SIG-M5 treated with dmso at 0.1 percent for 504 hours (cell line): ENCODE measurements around the gene KISS1R.

Experiments
- DNase-seq: peaks from one replicate; lab custom pipeline; 2025; ENCODE audit not compliant: unreplicated experiment; lab: John Stamatoyannopoulos, UW

KISS1R gene

DNA sequence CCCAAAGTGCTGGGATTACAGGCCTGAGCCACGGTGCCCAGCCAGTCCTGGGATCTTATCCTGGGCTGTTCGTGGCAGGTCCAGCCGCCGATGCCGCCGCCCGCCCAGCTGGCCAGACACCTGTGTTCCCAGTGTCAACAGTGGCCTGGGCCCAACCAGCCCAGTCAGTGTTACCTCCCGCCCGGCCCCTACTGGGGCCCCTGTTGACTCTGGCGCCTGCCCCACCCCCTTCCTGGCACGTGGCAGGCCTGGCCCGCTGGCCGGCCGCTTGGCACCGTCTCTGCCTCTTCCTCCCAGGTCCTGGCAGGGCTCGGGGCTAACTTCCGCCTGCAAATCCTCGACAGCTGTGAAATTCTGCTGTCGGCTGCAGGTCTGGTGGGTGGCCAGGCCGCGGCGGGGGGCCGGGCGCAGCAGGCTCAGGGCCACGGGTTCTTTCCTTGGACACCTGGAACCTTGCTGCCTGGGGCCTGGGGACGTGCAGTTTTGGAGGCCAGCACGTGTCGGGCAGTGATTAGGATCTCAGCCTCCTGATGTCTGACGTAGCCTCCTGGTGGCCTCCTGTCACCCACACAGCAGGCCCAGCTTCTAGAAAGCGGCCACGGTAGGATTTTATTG, 17.8 kb downstream of the KISS1R start:
- no peak for DNase-seq

DNA sequence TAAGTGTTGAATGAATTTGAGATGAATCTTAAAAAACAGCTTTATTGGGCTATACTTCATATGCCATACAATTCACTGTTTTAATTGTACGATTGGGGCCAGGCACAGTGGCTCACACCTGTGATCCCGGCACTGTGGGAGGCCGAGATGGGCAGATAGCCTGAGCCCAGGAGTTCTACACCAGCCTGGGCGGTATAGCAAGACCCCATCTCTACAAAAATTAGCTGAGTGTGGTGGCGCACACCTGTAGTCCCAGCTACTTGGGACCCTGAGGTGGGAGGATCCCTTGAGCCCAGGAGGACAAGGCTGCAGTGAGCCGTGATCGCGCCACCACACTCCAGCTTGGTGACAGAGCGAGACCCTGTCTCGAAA, 19.0 kb downstream of the KISS1R start:
- no peak for DNase-seq

DNA sequence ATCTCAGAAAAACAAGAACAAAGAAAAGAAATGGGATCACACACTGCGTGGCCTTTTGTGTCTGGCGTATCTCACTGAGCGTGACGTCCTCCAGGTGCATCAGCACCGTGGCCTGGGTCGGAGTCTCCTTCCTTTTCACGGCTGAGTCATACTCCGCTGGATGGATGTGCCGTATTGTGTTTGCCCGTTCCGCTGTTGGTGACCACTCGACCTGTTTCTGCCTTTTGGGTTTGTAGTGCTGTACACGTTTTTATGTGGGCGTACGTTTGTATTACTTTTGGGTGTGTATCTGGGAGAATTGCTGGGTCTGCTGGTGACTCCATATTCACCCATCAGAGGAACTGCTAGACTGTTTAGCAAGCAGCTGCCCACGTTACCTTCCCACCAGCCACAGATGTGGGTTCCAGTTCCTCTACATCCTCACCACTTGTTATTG, 20.1 kb downstream of the KISS1R start:
- peak; percentile 17 for DNase-seq

DNA sequence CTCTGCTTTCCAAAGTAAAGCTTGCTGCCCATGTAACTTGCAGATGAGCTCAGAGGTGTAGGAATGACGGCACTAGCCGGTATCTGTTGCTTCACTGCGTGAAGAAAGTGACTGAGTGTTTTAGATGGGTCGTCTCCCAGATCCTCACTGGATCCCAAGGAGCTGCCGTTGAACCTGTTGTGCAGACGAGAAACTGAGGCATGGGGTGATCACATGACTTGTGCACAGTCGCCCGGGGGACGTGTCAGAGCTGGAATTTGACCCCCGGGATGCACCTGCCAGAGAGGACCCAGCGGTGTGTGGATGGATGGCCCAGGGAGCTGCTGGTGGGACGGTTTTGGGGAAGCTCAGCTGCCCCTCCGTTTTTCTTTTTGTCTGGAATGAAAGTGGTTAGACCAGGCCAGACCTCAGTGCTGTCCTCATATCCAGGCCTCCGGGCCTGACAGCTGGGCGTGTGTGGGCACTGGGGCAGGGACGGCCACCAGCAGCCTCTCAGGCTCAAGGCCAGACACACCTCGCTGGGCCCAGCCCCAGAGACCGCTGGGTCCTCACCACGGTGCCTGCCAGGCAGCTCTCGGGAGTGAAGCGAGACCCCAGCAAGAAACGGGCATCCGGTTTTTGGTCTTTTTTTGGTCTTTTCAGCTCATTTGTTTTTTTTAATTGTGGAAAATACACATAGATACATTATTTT, 21.2 kb downstream of the KISS1R start:
- no peak for DNase-seq

DNA sequence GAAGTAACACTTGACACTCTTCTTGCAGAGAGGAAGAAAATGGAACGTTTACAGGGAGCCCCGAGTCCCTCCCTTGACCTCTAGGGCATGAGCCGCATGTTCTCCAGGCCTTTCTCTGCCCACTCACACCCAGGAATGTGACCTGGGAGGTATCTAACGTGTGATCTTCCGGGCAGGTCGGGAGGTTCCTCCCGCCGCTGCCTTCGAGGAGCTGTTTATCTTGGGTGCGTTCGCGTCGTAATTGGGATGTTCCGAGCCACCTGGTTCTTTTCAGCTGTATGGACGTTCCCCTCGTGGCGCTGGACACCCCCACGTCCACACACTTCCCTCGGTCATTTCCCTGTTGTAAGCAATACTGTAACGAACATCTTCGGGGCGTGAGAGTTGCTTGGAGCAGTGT, 22.3 kb downstream of the KISS1R start:
- DNase-seq, result no peak

DNA sequence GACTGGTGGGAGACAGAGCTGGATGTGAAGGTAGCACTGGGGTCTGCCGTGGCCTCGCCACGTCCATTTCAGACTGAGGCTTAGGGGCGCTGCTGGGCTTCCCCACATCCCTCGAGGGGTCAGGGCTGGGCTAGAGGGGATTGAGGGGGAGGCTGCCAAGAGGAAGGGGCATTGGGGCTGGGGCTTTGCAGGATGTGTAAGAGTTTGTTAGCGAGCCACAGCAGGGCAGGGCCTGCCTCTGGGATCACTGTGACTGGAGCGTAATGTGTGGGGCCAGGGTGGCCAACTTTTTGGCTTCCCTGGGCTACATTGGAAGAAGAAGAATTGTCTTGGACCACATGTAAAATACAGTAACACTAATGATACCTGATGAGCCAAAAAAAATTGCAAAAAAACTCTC, 22.8 kb downstream of the KISS1R start:
- no peak for DNase-seq

DNA sequence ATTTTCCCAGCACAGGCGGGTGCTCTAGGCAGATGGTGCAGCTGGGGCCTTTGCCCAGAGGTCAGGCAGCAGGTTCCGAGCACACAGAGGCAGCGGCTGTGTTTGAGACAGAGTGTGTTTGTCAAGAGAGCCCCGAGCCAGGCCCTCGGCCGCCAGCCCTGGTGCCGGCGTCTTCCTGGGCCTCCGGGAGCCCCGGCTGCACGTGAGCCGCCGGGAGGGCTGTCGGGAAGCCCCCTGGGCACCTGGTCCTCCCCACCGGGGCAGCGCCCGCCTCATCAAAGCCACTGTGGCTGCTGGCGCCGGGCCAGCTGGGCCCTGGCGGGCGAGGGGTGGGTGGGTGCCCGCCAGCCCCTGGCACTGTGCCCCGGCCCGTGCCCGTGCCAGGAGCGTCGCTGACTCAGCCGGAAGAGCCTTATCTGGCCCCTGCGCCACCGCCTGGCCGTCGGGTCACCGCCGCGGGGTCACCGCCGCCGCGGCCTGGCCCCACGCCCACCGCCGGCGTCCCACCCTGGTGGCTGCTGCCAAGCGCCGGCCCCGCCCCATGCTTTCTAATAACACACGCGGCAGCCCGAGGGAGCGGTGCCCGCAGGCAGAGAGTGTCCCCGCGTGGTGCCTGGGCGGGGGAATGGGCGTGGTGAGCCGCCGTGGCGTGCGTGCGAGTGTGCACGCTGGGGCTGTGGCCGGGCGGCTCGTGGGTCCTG, 23.6 kb downstream of the KISS1R start:
- no peak for DNase-seq

DNA sequence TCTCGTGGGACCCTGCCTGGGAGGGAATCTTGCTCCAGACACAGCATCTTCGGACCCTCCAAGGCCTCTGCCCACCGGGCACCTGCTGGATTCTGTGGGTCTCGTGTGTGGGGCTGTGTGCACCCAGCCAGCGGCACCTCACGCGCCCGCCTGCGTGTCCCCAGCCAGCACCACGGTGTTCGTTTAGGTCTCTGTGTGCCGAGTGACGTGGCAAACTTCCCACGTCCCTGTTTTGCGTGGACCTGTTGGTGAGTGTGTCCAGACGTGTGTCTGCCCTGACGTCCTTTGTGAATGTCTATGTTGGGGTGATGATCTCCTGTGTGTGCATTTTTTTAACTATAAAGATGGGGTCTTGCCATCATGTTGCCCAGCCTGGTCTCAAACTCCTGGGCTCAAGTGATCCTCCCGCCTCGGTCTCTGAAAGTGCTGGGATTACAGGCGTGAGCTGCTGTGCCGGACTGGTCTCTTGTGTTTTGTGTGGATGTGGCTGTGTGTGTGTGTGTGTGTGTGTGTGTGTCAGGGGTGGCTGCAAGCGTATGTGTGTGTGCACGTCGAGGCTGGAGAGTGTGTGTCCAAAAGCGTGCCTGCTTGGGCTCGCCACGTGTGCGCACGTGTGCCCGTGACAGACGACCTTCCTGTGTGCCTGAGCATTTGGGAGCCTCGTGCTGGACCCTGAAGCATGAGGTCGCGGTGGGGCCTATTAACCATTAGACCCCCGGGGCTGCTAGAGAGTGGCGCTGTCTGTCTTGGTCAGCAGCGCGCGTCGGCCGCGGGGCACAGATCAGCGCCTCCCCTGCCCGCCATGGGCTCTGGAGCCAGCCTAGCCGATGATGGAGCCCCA, 24.4 kb downstream of the KISS1R start:
- no peak for DNase-seq

GRCh38 chr19:942133-942645, 25.1 kb downstream of the KISS1R start:
- no peak for DNase-seq

DNA sequence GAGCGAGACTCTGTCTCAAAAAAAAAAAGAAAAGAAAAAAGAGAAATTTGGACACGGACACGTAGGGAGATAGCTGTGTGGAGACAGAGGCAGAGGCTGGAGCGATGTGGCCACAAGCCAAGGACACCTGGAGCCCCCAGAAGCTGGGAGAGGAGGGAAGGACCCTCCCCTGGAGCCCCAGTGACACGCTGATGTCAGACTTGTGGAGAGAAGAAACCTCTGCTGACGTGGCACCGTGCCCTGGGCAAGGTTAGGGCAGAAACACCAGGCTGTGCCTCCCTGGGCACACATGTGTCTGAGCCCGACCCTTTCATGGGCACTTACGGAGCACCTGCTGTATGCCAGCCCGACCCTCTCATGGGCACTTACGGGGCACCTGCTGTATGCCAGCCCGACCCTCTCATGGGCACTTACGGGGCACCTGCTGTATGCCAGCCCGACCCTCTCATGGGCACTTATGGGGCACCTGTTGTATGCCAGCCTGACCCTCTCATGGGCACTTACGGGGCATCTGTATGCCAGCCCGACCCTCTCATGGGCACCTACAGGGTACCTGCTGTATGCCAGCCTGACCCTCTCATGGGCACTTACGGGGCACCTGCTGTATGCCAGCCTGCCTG, 26.5 kb downstream of the KISS1R start:
- no peak for DNase-seq

DNA sequence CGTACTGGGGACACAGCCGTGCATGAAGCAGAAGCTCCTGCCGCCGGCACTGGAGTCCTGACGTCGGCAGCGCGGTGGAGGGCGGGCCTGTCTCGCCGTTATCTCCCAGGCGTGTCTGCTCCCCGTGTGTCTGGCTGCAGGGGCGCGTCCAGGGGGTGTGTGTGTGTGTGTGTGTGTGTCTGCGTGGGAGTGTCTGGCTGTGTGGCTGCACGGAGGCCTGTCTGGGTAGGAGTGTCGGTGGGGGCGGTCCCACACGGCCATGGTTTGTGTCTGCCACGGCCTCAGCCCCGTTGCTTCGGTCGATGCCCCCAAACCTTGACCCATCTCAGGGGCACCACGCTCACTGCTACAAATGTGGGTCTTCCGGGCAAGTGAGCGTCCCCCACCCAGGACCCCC, 27.0 kb downstream of the KISS1R start:
- DNase-seq, result no peak

- no peak for DNase-seq
Measured at GRCh38 chr19:944663-945241, 27.6 kb downstream of the KISS1R start.

- DNase-seq, result no peak
Measured at GRCh38 chr19:945401-946252, 28.5 kb downstream of the KISS1R start.

DNA sequence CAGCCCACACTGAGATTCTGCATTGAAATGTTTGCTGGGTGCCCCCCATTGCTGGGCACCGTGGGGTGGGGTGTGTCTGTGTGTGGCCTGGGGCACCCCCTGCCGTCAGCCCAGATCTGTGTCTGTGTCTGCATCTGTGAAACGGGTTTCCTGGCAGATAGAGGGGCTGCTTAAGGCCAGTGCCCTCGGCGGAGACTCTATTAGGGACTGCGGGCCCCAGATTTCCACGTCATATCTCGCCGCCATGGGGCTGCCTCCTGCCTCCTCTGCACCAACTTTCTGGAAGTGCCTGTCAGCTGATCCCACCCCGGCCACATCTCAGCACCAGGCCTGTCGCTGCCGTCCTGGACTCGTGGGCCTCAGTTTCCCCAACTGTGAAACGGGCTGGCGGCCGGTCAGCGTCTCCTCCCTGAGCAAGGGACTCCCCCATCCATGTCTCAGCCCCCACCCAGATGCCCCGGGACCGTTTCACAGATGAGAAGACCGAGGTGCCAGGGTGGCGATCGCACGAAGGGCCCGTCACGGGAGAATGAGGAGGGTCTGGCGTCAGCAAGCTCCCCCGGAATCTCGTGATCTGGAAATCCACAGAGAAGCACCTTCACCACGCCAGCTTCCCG, 30.1 kb downstream of the KISS1R start:
- no peak for DNase-seq

- DNase-seq, result peak; percentile 88
Measured at GRCh38 chr19:947707-948539, 30.8 kb downstream of the KISS1R start.

DNA sequence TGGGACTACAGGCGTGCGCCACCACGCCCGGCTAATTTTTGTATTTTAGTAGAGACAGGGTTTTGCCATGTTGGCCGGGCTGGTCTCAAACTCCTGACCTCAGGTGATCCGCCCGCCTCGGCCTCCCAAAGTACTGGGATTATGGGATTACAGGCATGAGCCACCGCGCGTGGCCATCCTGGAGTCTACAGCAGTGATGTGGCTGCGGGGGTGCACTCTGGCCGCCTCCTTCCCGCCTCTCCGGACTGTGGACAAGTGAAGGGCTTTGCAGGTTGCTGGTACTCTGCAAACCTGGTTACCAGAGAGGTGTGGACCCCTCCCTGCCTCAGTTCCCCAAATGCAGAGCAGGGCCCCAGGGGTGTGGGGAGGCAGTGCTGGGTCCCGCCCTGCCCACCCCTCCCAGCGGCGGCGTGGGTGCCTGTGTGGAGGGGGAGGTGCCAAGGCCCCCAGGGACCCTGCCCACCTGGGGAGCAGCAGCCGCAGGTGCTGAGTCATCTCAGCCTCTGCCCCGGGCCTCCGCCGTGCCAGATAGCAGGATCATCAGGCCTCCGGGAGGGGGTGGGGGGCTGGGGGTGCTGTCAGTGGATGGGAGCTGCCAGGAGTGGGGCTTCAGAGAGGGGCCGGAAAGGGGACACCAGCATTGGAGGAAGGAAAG, 31.8 kb downstream of the KISS1R start:
- DNase-seq, result no peak

DNA sequence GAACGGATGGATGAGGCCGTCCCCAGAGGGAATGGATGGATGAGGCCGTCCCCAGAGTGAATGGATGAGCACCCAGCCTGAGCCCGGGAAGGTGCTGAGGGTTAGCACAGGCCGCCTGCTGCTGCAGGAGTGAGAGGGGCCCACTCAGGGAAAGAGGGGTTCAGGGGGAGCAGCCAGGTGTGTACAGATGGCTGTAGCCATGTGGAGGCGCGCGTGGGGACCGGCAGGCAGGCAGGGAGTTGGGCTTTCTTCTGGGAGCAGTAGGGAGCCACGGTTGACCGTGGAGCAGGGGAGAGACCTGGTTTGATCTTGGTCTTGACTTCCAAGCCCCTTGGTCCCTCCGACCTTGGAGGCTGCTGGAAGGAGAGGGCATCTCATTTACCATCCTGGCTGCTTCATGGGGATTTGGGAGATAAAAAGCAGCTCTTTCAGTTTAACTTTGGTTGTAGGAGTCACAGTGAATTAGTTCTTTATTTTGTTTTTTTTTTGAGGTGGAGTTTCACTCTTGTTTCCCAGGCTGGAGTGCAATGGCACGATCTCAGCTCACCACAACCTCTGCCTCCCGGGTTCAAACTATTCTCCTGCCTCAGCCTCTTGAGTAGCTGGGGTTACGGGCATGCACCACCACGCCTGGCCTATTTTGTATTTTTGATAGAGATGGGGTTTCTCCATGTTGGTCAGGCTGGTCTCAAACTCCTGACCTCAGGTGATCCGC, 33.4 kb downstream of the KISS1R start:
- DNase-seq, result no peak
